Neural cell (in vitro differentiated cells): ENCODE data around the gene CCN5. TPM values are rescaled to one million over a fixed set of nuclear protein-coding genes. Genes with fewer than 3 reads are reported as not detected.

ENCODE experiments used
- H2AFZ ChIP-seq: fragments of 200-600, 300-800 bp; sonication (generic), shearing (Covaris generic); 2 replicates; pipeline ENCODE4 v1.6.0; 2014; ENCODE audit warnings: low read depth, mild to moderate bottlenecking, antibody characterized with exemption, low read length, moderate library complexity
- H3F3A ChIP-seq: fragments of 200-600 bp; shearing (Covaris generic); 2 replicates; pipeline ENCODE4 v1.6.1; 2016; ENCODE audit warnings: mild to moderate bottlenecking, moderate library complexity, mixed read lengths, antibody characterized with exemption, low read length; ENCODE audit not compliant: insufficient read depth, poor library complexity, severe bottlenecking
- H3K27ac ChIP-seq: fragments of 200-600, 300-800 bp; sonication (generic), shearing (Covaris generic); 2 replicates; pipeline ENCODE4 v1.5.1; 2014; ENCODE audit warnings: mild to moderate bottlenecking, low read length, moderate library complexity
- H3K27me3 ChIP-seq: fragments of 300-800, 200-600 bp; sonication (generic), shearing (Covaris generic); 2 replicates; pipeline ENCODE4 v1.6.0; 2014; ENCODE audit warnings: mild to moderate bottlenecking, low read depth, low read length, moderate library complexity; ENCODE audit not compliant: insufficient read depth
- H3K36me3 ChIP-seq: fragments of 300-800, 200-600 bp; sonication (generic), shearing (Covaris generic); 2 replicates; pipeline ENCODE4 v1.5.1; 2014; ENCODE audit warnings: mild to moderate bottlenecking, antibody characterized with exemption, low read length, moderate library complexity; ENCODE audit not compliant: insufficient read depth
- H3K4me2 ChIP-seq: fragments of 300-800, 200-600 bp; sonication (generic), shearing (Covaris generic); 2 replicates; pipeline ENCODE4 v1.6.0; 2014; ENCODE audit warnings: mild to moderate bottlenecking, low read length
- H3K4me3 ChIP-seq: fragments of 300-800, 200-600 bp; sonication (generic), shearing (Covaris generic); 2 replicates; pipeline ENCODE4 v1.5.1; 2014; ENCODE audit warnings: mild to moderate bottlenecking, low read length, moderate library complexity
- H3K79me2 ChIP-seq: fragments of 200-600 bp; shearing (Covaris generic); replicated peaks from 2 replicates; pipeline ENCODE4 v1.6.0; 2014; ENCODE audit warnings: mild to moderate bottlenecking, low read length, moderate library complexity; ENCODE audit not compliant: insufficient read depth
- H3K9ac ChIP-seq: fragments of 300-800, 200-600 bp; sonication (generic), shearing (Covaris generic); 2 replicates; pipeline ENCODE4 v1.6.1; 2016; ENCODE audit warnings: mild to moderate bottlenecking, low read length, mixed read lengths
- H3K9me2 ChIP-seq: fragments of 200-600 bp; shearing (Covaris generic); 2 replicates; pipeline ENCODE4 v1.6.1; 2016; ENCODE audit warnings: mild to moderate bottlenecking, low read length, mixed read lengths; ENCODE audit not compliant: insufficient read depth
- H3K9me3 ChIP-seq: fragments of 200-600, 300-800 bp; sonication (generic), shearing (Covaris generic); 2 replicates; pipeline ENCODE4 v1.6.1; 2016; ENCODE audit warnings: mild to moderate bottlenecking, mixed run types, low read length, moderate library complexity, mixed read lengths
- H4K20me1 ChIP-seq: fragments of 200-600 bp; shearing (Covaris generic); 2 replicates; pipeline ENCODE4 v1.6.1; 2016; ENCODE audit warnings: mild to moderate bottlenecking, mixed run types; ENCODE audit not compliant: insufficient read depth
- EP300 ChIP-seq: fragments of 450-650 bp; conservative IDR thresholded peaks from 2 replicates; pipeline ENCODE4 v1.6.1; 2014; ENCODE audit warnings: antibody characterized with exemption, mild to moderate bottlenecking, moderate library complexity; ENCODE audit not compliant: poor library complexity, severe bottlenecking
- EZH2 ChIP-seq: fragments of 200-600, 300-800 bp; shearing (Covaris generic), sonication (generic); IDR thresholded peaks from 2 replicates; pipeline ENCODE4 v1.6.1; 2014; ENCODE audit warnings: antibody characterized with exemption, low read length, borderline replicate concordance, mild to moderate bottlenecking; ENCODE audit not compliant: insufficient read depth, poor library complexity, severe bottlenecking
- MXI1 ChIP-seq: fragments of 450-650 bp; conservative IDR thresholded peaks from 2 replicates; pipeline ENCODE4 v1.6.1; 2014; ENCODE audit warnings: antibody characterized with exemption, mild to moderate bottlenecking; ENCODE audit not compliant: poor library complexity, severe bottlenecking
- POLR2AphosphoS5 ChIP-seq: IDR thresholded peaks from 2 replicates; pipeline ENCODE4 v1.6.1; 2012
- RAD21 ChIP-seq: fragments of 450-650 bp; conservative IDR thresholded peaks from 2 replicates; pipeline ENCODE4 v1.6.1; 2014; ENCODE audit warnings: antibody characterized with exemption, mild to moderate bottlenecking, moderate library complexity
- TAF1 ChIP-seq: IDR thresholded peaks from 2 replicates; pipeline ENCODE4 v1.6.1; 2012; ENCODE audit warnings: low read depth
- polyA plus RNA-seq: library from polyadenylated mRNA; depleted of rRNA; stranded (reverse); fragments of >200 nt; gene quantifications from 2 replicates; pipeline ENCODE4 v1.2.3, GENCODE V29; 2014
- TF ChIP-seq, protein P1 (sequence below): fragments of 450-650 bp; IDR thresholded peaks from 2 replicates; pipeline ENCODE4 v1.5.1; 2014; ENCODE audit warnings: antibody characterized with exemption, mild to moderate bottlenecking, moderate library complexity; ENCODE audit not compliant: poor library complexity, severe bottlenecking
- TF ChIP-seq, protein P2 (sequence below): IDR thresholded peaks from 2 replicates; pipeline ENCODE4 v1.6.1; 2012; ENCODE audit warnings: borderline replicate concordance

Gene CCN5
- polyA plus RNA-seq, 1 donor from 2014 or later, result not detected

DNA sequence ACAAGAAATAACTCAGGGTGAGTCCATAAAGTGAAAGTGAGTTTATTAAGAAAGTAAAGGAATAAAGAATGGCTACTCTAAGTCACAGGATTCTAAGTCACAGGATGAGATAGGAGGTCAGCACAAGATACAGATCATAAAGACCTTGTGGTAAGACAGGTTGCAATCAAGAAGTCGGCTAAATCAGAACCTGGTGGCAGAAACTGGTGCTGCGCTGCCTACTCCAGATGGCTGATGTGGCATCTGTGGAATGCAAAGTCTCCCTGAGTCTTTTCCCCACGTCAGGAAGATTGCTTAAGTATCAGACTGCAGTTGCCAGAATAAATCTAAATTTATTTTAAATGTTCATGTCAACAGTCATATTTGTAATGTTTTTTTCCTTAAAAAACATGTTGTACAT lies 19.8 kb downstream of the CCN5 start:
- Histone ChIP-seq H3K9ac (no peak overlapping the region), H4K20me1 (no peaks in the 10 kb centered on the region), H3K9me3 (no peaks in the 10 kb centered on the region), H3K36me3 (no peaks in the 10 kb centered on the region), H3K79me2 (no peaks in the 10 kb centered on the region), H3K27ac (no peak overlapping the region), H3K27me3 (no peaks in the 10 kb centered on the region), H3K4me2 (no peak overlapping the region), H3K4me3 (no peak overlapping the region), H2AFZ (no peak overlapping the region), H3K9me2 (no peaks in the 10 kb centered on the region), H3F3A (no peaks in the 10 kb centered on the region)
- TF ChIP-seq, protein P1, sequence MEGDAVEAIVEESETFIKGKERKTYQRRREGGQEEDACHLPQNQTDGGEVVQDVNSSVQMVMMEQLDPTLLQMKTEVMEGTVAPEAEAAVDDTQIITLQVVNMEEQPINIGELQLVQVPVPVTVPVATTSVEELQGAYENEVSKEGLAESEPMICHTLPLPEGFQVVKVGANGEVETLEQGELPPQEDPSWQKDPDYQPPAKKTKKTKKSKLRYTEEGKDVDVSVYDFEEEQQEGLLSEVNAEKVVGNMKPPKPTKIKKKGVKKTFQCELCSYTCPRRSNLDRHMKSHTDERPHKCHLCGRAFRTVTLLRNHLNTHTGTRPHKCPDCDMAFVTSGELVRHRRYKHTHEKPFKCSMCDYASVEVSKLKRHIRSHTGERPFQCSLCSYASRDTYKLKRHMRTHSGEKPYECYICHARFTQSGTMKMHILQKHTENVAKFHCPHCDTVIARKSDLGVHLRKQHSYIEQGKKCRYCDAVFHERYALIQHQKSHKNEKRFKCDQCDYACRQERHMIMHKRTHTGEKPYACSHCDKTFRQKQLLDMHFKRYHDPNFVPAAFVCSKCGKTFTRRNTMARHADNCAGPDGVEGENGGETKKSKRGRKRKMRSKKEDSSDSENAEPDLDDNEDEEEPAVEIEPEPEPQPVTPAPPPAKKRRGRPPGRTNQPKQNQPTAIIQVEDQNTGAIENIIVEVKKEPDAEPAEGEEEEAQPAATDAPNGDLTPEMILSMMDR, result no peak
- TF ChIP-seq EZH2 (no peak), EP300 (no peak), MXI1 (no peak), POLR2AphosphoS5 (no peak)
- TF ChIP-seq, protein P2, sequence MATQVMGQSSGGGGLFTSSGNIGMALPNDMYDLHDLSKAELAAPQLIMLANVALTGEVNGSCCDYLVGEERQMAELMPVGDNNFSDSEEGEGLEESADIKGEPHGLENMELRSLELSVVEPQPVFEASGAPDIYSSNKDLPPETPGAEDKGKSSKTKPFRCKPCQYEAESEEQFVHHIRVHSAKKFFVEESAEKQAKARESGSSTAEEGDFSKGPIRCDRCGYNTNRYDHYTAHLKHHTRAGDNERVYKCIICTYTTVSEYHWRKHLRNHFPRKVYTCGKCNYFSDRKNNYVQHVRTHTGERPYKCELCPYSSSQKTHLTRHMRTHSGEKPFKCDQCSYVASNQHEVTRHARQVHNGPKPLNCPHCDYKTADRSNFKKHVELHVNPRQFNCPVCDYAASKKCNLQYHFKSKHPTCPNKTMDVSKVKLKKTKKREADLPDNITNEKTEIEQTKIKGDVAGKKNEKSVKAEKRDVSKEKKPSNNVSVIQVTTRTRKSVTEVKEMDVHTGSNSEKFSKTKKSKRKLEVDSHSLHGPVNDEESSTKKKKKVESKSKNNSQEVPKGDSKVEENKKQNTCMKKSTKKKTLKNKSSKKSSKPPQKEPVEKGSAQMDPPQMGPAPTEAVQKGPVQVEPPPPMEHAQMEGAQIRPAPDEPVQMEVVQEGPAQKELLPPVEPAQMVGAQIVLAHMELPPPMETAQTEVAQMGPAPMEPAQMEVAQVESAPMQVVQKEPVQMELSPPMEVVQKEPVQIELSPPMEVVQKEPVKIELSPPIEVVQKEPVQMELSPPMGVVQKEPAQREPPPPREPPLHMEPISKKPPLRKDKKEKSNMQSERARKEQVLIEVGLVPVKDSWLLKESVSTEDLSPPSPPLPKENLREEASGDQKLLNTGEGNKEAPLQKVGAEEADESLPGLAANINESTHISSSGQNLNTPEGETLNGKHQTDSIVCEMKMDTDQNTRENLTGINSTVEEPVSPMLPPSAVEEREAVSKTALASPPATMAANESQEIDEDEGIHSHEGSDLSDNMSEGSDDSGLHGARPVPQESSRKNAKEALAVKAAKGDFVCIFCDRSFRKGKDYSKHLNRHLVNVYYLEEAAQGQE, result no peak

DNA sequence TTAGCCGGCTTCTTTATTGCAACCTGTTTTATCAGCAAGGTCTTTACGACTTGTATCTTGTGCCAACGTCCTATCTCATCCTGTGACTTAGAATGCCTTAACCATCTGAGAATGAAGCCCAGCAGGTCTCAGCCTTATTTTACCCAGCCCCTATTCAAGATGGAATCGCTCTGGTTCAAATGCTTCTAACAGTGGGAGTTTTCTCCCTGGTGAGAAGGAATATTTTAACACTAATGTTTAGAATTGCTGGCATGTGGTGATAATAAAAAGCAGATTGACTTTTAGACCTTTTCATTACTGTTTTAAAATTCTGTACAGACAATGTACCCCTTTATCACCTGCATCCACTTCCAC lies 20.6 kb downstream of the CCN5 start:
- H3K79me2 ChIP-seq, result no peaks in the 10 kb centered on the region
- H3K36me3 ChIP-seq, result no peaks in the 10 kb centered on the region
- H3K27me3 ChIP-seq, result no peaks in the 10 kb centered on the region
- H3K9me2 ChIP-seq, result no peaks in the 10 kb centered on the region
- H3K9me3 ChIP-seq, result no peaks in the 10 kb centered on the region
- no peak overlapping the region for H3K4me3 ChIP-seq
- no peaks in the 10 kb centered on the region for H3F3A ChIP-seq
- no peaks in the 10 kb centered on the region for H4K20me1 ChIP-seq
- no peak overlapping the region for H3K27ac ChIP-seq
- no peak overlapping the region for H2AFZ ChIP-seq
- TF ChIP-seq TAF1, result no peak
- no peak overlapping the region for H3K4me2 ChIP-seq
- no peak overlapping the region for H3K9ac ChIP-seq

DNA sequence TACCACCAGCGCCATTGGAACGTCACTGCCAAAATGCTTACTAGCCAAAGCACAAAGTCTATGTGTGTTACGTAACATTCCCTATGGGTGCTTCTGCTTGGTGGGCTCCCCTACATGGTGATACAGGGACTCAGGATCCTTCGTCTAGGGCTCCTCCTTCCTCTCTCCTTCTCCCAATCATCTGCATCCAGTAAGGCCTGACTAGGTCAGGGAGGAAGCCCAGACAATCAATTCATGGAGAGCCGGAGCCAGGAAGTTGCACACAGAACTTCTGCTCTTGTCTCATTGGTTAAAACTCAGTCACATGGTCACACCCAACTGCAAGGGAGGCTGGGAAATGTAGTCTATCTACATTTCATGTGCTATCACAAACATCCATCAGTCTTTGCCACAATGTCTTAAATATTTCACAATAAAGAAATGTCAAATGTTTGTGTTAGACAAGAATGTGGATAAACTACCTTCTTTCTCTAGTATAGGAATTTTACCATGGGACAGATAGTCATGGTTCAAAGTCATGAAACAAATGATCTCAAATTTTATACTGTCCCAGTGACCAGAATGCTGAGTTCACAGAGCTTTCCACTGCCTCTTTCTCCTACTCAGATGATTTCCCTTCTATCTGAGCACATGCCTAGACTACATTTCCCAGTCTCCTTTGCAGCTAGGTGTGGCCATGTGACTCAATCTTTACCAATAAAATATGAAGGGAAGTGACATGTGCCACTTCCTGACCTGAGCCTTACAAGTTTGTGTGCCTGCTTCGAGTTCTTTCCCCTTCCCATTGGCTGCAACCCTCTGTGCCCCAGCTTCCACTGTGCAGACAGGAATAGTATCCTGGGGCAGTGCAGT lies 21.2 kb downstream of the CCN5 start:
- no peaks in the 10 kb centered on the region for H4K20me1 ChIP-seq
- H3K9me2 ChIP-seq, result no peaks in the 10 kb centered on the region
- no peak overlapping the region for H3K4me2 ChIP-seq
- H3K27me3 ChIP-seq, result no peaks in the 10 kb centered on the region
- TF ChIP-seq MXI1, result no peak
- TF ChIP-seq, protein P1, result no peak
- TF ChIP-seq, protein P2, result no peak
- TF ChIP-seq RAD21, result no peak
- no peak for TF ChIP-seq EZH2
- no peaks in the 10 kb centered on the region for H3F3A ChIP-seq
- H3K4me3 ChIP-seq, result no peak overlapping the region
- H3K9me3 ChIP-seq, result no peaks in the 10 kb centered on the region
- no peak overlapping the region for H3K9ac ChIP-seq
- no peak overlapping the region for H2AFZ ChIP-seq
- H3K36me3 ChIP-seq, result no peaks in the 10 kb centered on the region
- no peak overlapping the region for H3K27ac ChIP-seq
- H3K79me2 ChIP-seq, result no peaks in the 10 kb centered on the region
